Suprapubic skin (tissue), 4 donors: ENCODE measurements around the gene CEMIP2. TPM values are rescaled to one million over a fixed set of nuclear protein-coding genes. Genes with fewer than 3 reads are reported as not detected.

Experiments
- DNase-seq, 2 donors: peaks; one replicate each; pipeline ENCODE4 v3.0.0-alpha.2; 2019; ENCODE audit warnings: low spot score in 2 of 2
- H3K27ac ChIP-seq: fragments of 200-600 bp; sonication (generic); one replicate; pipeline ENCODE4 v1.5.1; 2019
- H3K27me3 ChIP-seq: fragments of 200-600 bp; sonication (generic); one replicate; pipeline ENCODE4 v1.5.1; 2019
- H3K36me3 ChIP-seq: fragments of 200-600 bp; sonication (generic); one replicate; pipeline ENCODE4 v1.5.1; 2019
- H3K4me1 ChIP-seq: fragments of 200-600 bp; sonication (generic); one replicate; pipeline ENCODE4 v1.5.1; 2019
- H3K4me3 ChIP-seq: fragments of 200-600 bp; sonication (generic); one replicate; pipeline ENCODE4 v1.5.1; 2019; ENCODE audit warnings: mild to moderate bottlenecking
- H3K9me3 ChIP-seq: fragments of 200-600 bp; sonication (generic); one replicate; pipeline ENCODE4 v1.5.1; 2019
- EP300 ChIP-seq: sonication (generic); formaldehyde crosslinking; IDR thresholded peaks from one replicate; pipeline ENCODE4 v1.6.1; 2017; ENCODE audit warnings: antibody characterized with exemption
- POLR2A ChIP-seq, 2 donors: fragments of 450-650 bp; IDR thresholded peaks; one replicate each; pipeline ENCODE4 v1.6.1; 2017; ENCODE audit warnings: antibody characterized with exemption in 2 of 2, mild to moderate bottlenecking in 2 of 2, moderate library complexity in 2 of 2
- POLR2AphosphoS5 ChIP-seq, 3 donors: sonication (generic); formaldehyde crosslinking; IDR thresholded peaks; one replicate each; pipeline ENCODE4 v1.6.1; 2017; ENCODE audit warnings: antibody characterized with exemption in 3 of 3
- WGBS: methylation state at CpG from one replicate; pipeline ENCODE4 v1.1.5; 2018; 5-methylcytosine and 5-hydroxymethylcytosine counted together
- total RNA-seq, 4 donors: library from RNA; depleted of rRNA; stranded (reverse); fragments of >200 nt; gene quantifications; one replicate each; pipeline ENCODE4 v1.1.0, GENCODE V29; 2016
- TF ChIP-seq, protein P1 (sequence below), 2 donors: fragments of 200-600 bp in 1 of 2; fragments of 450-650 bp in 1 of 2; sonication (generic) in 1 of 2; IDR thresholded peaks; one replicate each; pipeline ENCODE4 v1.5.1; 2016 to 2019; ENCODE audit warnings: antibody characterized with exemption in 2 of 2, mild to moderate bottlenecking in 1 of 2, moderate library complexity in 1 of 2

The CEMIP2 gene
- total RNA-seq, 4 donors from 2014 or later = 48.9 to 76.2 (median 66.1) TPM

DNA sequence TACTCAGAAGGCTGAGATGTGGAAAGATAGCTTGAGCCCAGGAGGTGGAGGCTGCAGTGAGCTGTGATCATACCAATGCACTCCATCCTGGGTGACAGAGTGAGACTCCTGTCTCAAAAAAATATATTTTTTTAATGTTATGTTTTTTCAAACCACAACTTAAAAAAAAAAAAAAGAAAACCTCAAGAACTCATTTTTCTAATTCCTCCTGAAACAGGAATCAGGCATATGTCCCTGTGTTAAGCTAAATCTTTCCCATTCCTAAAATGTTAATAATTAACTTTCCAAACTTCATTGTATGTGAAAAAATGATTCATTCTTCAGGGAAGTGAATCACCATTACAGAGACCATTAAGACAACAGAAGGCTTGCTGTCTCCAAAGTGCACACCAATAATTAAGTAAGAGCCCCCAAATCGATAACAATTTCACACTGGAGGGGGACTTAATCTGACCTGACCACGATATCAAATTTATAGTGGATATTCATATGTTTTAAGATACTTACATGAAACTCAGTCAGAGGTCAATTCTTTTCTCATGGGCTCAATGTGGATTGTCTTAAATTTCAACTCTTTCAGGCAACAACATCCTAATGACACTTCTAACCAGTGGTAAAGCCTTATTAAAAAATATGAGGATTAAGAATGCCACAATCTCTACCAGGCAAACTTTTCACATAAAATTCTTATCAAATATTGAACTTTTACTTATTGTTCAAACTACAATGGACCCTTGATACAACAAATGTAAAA lies 5.2 kb downstream of the CEMIP2 start:
- peaks cover 80% of the 10 kb centered on the region for H3K4me1 ChIP-seq
- no peak overlapping the region for H3K4me3 ChIP-seq
- H3K27me3 ChIP-seq = no peaks in the 10 kb centered on the region
- DNase-seq = no peak
- H3K9me3 ChIP-seq = no peaks in the 10 kb centered on the region
- 47% methylated on average over 2 of the region's 2 CpGs for WGBS
- H3K36me3 ChIP-seq = no peaks in the 10 kb centered on the region
- no peak overlapping the region for H3K27ac ChIP-seq
- no peak for TF ChIP-seq POLR2AphosphoS5 (IDR thresholded peaks at IDR 0.05)
- TF ChIP-seq POLR2A (IDR thresholded peaks at IDR 0.05) = no peak
- TF ChIP-seq EP300 = no peak
- TF ChIP-seq, protein P1, sequence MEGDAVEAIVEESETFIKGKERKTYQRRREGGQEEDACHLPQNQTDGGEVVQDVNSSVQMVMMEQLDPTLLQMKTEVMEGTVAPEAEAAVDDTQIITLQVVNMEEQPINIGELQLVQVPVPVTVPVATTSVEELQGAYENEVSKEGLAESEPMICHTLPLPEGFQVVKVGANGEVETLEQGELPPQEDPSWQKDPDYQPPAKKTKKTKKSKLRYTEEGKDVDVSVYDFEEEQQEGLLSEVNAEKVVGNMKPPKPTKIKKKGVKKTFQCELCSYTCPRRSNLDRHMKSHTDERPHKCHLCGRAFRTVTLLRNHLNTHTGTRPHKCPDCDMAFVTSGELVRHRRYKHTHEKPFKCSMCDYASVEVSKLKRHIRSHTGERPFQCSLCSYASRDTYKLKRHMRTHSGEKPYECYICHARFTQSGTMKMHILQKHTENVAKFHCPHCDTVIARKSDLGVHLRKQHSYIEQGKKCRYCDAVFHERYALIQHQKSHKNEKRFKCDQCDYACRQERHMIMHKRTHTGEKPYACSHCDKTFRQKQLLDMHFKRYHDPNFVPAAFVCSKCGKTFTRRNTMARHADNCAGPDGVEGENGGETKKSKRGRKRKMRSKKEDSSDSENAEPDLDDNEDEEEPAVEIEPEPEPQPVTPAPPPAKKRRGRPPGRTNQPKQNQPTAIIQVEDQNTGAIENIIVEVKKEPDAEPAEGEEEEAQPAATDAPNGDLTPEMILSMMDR (IDR thresholded peaks at IDR 0.05) = no peak

DNA sequence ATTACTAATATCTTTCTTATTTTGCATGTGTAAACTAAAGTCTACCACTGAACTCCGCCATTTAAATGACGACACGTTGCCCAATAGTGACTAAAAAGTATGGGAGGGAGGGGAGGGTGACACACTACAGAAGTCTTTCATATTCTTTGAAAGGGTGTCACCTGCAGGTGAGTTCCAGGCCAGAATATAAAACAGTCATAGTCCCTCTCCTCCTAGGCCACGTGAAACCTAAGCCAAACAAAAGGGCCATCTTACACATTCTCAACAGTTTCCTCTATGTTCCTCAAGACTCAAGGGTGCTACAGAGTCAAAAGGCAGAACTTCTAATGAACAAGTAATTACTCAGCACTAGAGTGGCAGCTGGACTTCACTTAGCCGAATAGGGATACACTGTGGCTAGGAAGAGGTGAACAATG lies 6.4 kb downstream of the CEMIP2 start:
- H3K9me3 ChIP-seq = no peaks in the 10 kb centered on the region
- no peak overlapping the region for H3K27ac ChIP-seq
- peaks cover 74% of the 10 kb centered on the region for H3K4me1 ChIP-seq
- DNase-seq = no peak
- WGBS = 93% methylated on average over 5 of the region's 5 CpGs
- TF ChIP-seq, protein P1 (IDR thresholded peaks at IDR 0.05) = no peak
- TF ChIP-seq POLR2AphosphoS5 (IDR thresholded peaks at IDR 0.05) = no peak
- TF ChIP-seq POLR2A (IDR thresholded peaks at IDR 0.05) = no peak
- no peak for TF ChIP-seq EP300
- H3K36me3 ChIP-seq = no peaks in the 10 kb centered on the region
- H3K27me3 ChIP-seq = no peaks in the 10 kb centered on the region
- H3K4me3 ChIP-seq = no peak overlapping the region

DNA sequence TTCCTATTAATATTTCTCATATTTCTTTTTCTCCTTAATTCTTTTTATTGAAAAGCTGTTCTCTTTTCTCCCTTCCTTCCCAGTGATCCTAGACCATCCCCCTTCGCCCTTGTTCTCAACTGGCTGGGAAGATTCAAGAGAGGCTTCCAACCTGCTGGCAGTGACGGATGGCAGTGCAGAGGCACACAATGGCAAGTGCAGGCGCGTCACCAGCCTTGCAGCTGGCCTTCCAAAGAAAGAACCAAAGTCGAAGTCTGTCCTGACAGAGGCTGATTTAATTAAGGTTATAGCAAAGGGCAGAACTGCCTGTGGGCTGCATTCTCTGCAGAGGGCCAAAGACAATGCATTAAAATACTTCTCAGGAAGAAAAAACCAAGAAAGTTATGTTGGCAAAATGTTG lies 7.4 kb downstream of the CEMIP2 start:
- Histone ChIP-seq H3K4me1 (peaks cover 66% of the 10 kb centered on the region), H3K27me3 (no peaks in the 10 kb centered on the region), H3K36me3 (no peaks in the 10 kb centered on the region), H3K9me3 (no peaks in the 10 kb centered on the region), H3K27ac (no peak overlapping the region), H3K4me3 (no peak overlapping the region)
- 57% methylated on average over 5 of the region's 5 CpGs for whole genome bisulfite sequencing
- TF ChIP-seq POLR2A (IDR thresholded peaks at IDR 0.05) = no peak
- TF ChIP-seq EP300 = no peak
- DNase-seq = no peak

DNA sequence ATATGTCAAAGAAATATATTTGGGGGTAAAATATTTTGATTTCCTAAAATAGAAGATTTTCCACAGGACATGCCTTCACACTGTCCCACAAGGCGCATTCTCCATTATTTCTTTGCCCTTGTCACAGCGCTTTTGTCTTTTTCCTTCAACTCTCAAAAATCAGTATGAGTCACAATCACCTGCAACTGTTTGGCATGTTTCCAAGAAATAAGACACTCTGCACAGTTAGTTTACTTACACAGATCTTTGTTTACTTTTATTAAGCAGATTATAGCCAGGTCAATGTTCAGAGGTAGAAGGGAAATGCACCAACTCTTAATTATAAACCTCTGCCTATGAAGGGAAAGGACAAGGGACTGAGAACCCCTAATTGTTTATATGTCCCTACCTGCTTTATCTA lies 9.5 kb downstream of the CEMIP2 start:
- Histone ChIP-seq H3K27me3 (no peaks in the 10 kb centered on the region), H3K4me1 (peaks cover 52% of the 10 kb centered on the region), H3K4me3 (no peak overlapping the region), H3K27ac (no peak overlapping the region), H3K9me3 (no peaks in the 10 kb centered on the region), H3K36me3 (no peaks in the 10 kb centered on the region)
- DNase-seq = no peak
- WGBS = 63% methylated on average over 2 of the region's 2 CpGs
- TF ChIP-seq, protein P1 (IDR thresholded peaks at IDR 0.05) = no peak
- no peak for TF ChIP-seq POLR2AphosphoS5 (IDR thresholded peaks at IDR 0.05)
- TF ChIP-seq EP300 = no peak
- TF ChIP-seq POLR2A (IDR thresholded peaks at IDR 0.05) = no peak

DNA sequence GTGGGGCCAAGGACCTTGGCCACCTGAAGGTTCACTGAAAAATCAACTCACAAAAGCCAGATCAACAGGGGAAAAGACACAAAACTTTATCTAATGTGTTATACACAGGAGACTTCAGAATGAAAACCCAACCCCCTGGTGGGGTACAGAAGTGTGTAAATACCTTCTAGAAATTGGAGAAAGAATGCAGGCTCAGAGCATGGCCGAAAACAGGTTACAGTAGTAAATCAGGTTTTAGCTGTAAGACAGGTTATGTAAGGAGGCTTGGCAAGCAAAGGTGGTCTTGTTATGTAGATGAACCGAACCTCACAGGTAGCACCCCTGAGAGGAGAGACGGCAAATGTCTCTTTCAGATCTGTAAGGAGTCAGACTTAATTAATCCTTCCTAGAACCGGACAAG lies 10.0 kb downstream of the CEMIP2 start:
- peaks cover 47% of the 10 kb centered on the region for H3K4me1 ChIP-seq
- 63% methylated on average over 4 of the region's 4 CpGs for WGBS
- no peak overlapping the region for H3K27ac ChIP-seq
- H3K27me3 ChIP-seq = no peaks in the 10 kb centered on the region
- H3K9me3 ChIP-seq = no peaks in the 10 kb centered on the region
- no peak for TF ChIP-seq POLR2AphosphoS5 (IDR thresholded peaks at IDR 0.05)
- TF ChIP-seq EP300 = no peak
- no peak for TF ChIP-seq POLR2A (IDR thresholded peaks at IDR 0.05)
- TF ChIP-seq, protein P1 (IDR thresholded peaks at IDR 0.05) = no peak
- H3K4me3 ChIP-seq = no peak overlapping the region
- DNase-seq = no peak
- H3K36me3 ChIP-seq = no peaks in the 10 kb centered on the region
